Thyroid gland (tissue), 4 donors: ENCODE measurements around the gene CDK5. TPM values are rescaled to one million over a fixed set of nuclear protein-coding genes. Genes with fewer than 3 reads are reported as not detected.
A peak's percentile ranks its signal among the peaks of the same experiment; 100 is the strongest.

Experiments
- DNase-seq, 2 donors: peaks; one replicate each; pipeline ENCODE4 v3.0.0-alpha.2; 2019
- H3K27ac ChIP-seq, 3 donors: fragments of 200-600 bp; sonication (generic); 1 replicate in 2 of 3; 2 replicates in 1 of 3; pipeline ENCODE4 v1.5.1; 2016 to 2019; ENCODE audit warnings: mild to moderate bottlenecking in 1 of 3, moderate library complexity in 1 of 3
- H3K27me3 ChIP-seq: fragments of 200-600 bp; sonication (generic); one replicate; pipeline ENCODE4 v1.5.1; 2019
- H3K36me3 ChIP-seq, 2 donors: fragments of 200-600 bp; sonication (generic); one replicate each; pipeline ENCODE4 v1.5.1; 2016 to 2019
- H3K4me1 ChIP-seq, 2 donors: fragments of 200-600 bp; sonication (generic); one replicate each; pipeline ENCODE4 v1.5.1; 2017 to 2019
- H3K4me3 ChIP-seq, 3 donors: fragments of 200-600 bp; sonication (generic); replicated peaks in 1 of 3; 1 replicate in 2 of 3; 2 replicates in 1 of 3; pipeline ENCODE4 v1.5.1; 2016; ENCODE audit warnings: mild to moderate bottlenecking in 1 of 3
- H3K9me3 ChIP-seq: fragments of 200-600 bp; sonication (generic); one replicate; pipeline ENCODE4 v1.5.1; 2017
- POLR2A ChIP-seq, 2 donors: fragments of 450-650 bp; IDR thresholded peaks; one replicate each; pipeline ENCODE4 v1.6.1; 2017; ENCODE audit warnings: antibody characterized with exemption in 2 of 2, mild to moderate bottlenecking in 2 of 2, moderate library complexity in 1 of 2
- WGBS, 2 donors: methylation state at CpG; one replicate each; pipeline ENCODE4 v1.1.5; 2017; 5-methylcytosine and 5-hydroxymethylcytosine counted together
- intact Hi-C: fragments of 100-400 bp; cut with DNase I; formaldehyde crosslinking; loops from one replicate; pipeline ENCODE4 v1.15.1; 2023
- total RNA-seq, 4 donors: library from RNA; depleted of rRNA; stranded (reverse); fragments of >200 nt; gene quantifications; one replicate each; pipeline ENCODE4 v1.2.3, GENCODE V29; 2016
- TF ChIP-seq, protein P1 (sequence below), 6 experiments: fragments of 200-600 bp in 3 of 6; fragments of 450-650 bp in 3 of 6; sonication (generic) in 3 of 6; IDR thresholded peaks; one replicate each; pipeline ENCODE4 v1.5.1; 2016 to 2019; ENCODE audit warnings: antibody characterized with exemption in 6 of 6, mild to moderate bottlenecking in 2 of 6, inconsistent platforms in 1 of 6, moderate library complexity in 1 of 6

CDK5 gene
- total RNA-seq, 4 donors from 2014 or later: 5.3 to 17.4 (median 9.6) TPM

DNA sequence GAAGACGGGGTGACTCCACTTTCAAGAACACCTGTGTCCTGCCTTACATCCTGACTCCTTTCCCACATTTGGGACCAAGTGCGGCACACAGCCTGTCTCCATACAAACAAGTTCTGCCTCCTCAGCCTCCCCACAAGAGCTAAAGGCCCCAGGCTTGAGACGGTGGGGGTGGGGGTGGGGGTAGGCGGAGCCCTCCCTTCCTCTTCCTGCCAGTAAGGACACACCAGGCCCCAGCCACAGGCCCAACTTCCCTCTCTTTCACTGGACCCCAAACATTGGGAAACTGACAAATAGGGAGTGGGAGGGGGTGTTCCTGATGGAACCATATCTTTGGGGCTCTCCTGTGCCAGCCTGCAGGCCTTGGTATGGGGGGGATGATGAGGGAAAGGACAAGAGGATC, 4.6 kb downstream of the CDK5 start:
- no peak overlapping the region for H3K27ac ChIP-seq
- no peaks in the 10 kb centered on the region for H3K27me3 ChIP-seq
- no peak overlapping the region for H3K4me3 ChIP-seq
- H3K36me3 ChIP-seq: no peaks in the 10 kb centered on the region
- TF ChIP-seq, protein P1, sequence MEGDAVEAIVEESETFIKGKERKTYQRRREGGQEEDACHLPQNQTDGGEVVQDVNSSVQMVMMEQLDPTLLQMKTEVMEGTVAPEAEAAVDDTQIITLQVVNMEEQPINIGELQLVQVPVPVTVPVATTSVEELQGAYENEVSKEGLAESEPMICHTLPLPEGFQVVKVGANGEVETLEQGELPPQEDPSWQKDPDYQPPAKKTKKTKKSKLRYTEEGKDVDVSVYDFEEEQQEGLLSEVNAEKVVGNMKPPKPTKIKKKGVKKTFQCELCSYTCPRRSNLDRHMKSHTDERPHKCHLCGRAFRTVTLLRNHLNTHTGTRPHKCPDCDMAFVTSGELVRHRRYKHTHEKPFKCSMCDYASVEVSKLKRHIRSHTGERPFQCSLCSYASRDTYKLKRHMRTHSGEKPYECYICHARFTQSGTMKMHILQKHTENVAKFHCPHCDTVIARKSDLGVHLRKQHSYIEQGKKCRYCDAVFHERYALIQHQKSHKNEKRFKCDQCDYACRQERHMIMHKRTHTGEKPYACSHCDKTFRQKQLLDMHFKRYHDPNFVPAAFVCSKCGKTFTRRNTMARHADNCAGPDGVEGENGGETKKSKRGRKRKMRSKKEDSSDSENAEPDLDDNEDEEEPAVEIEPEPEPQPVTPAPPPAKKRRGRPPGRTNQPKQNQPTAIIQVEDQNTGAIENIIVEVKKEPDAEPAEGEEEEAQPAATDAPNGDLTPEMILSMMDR (IDR thresholded peaks at IDR 0.05): no peak
- no peak for TF ChIP-seq POLR2A (IDR thresholded peaks at IDR 0.05)
- intact Hi-C loops: no loop called here
- no peaks in the 10 kb centered on the region for H3K9me3 ChIP-seq
- H3K4me1 ChIP-seq: peaks cover 9 to 16% of the 10 kb centered on the region in 2 donors
- 72 to 78% methylated on average over 4 of the region's 4 CpGs for WGBS, 2 donors
- no peak for DNase-seq

DNA sequence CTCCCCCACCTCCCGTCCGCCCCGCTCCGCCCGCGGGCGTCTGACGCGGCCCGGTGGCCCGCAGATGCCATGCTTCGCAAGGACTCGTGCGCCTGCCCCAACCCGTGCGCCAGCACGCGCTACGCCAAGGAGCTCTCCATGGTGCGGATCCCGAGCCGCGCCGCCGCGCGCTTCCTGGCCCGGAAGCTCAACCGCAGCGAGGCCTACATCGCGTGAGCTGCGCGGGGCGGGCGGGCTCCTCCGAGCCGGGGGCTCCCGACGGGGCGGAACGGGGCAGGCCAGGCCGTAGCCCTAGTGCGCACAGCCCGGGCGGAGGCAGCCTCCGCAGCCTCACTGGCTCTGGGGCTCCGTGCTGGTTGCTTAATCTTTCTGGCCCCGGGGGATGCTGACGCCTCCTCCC, 6.6 kb downstream of the CDK5 start:
- TF ChIP-seq, protein P1 (IDR thresholded peaks at IDR 0.05): no peak
- TF ChIP-seq POLR2A (IDR thresholded peaks at IDR 0.05): no peak
- Histone ChIP-seq H3K27me3 (no peaks in the 10 kb centered on the region), H3K27ac (no peak overlapping the region), H3K36me3 (no peaks in the 10 kb centered on the region), H3K4me1 (peaks cover 0 to 13% of the 10 kb centered on the region in 2 donors), H3K4me3 (no peak overlapping the region), H3K9me3 (no peaks in the 10 kb centered on the region)
- 3 to 8% methylated on average over 14 to 20 of the region's 50 CpGs for WGBS, 2 donors
- peak; percentile 51 to 58 for DNase-seq
- intact Hi-C loops: no loop called here

DNA sequence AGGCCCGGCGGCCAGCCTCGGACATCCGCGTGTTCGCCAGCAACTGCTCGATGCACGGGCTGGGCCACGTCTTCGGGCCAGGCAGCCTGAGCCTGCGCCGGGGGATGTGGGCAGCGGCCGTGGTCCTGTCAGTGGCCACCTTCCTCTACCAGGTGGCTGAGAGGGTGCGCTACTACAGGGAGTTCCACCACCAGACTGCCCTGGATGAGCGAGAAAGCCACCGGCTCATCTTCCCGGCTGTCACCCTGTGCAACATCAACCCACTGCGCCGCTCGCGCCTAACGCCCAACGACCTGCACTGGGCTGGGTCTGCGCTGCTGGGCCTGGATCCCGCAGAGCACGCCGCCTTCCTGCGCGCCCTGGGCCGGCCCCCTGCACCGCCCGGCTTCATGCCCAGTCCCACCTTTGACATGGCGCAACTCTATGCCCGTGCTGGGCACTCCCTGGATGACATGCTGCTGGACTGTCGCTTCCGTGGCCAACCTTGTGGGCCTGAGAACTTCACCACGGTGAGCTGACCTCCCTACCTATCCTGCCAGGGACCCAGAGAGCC, 8.7 kb downstream of the CDK5 start:
- no peak overlapping the region for H3K27ac ChIP-seq
- no peaks in the 10 kb centered on the region for H3K27me3 ChIP-seq
- no peaks in the 10 kb centered on the region for H3K9me3 ChIP-seq
- WGBS, 2 donors: 84 to 91% methylated on average over 24 to 27 of the region's 38 CpGs
- intact Hi-C loops: no loop called here
- no peak for TF ChIP-seq POLR2A (IDR thresholded peaks at IDR 0.05)
- TF ChIP-seq, protein P1 (IDR thresholded peaks at IDR 0.05): no peak
- peaks cover 0 to 13% of the 10 kb centered on the region in 2 donors for H3K4me1 ChIP-seq
- DNase-seq: no peak
- H3K36me3 ChIP-seq: peaks cover 0 to 3% of the 10 kb centered on the region in 2 donors
- no peak overlapping the region for H3K4me3 ChIP-seq

DNA sequence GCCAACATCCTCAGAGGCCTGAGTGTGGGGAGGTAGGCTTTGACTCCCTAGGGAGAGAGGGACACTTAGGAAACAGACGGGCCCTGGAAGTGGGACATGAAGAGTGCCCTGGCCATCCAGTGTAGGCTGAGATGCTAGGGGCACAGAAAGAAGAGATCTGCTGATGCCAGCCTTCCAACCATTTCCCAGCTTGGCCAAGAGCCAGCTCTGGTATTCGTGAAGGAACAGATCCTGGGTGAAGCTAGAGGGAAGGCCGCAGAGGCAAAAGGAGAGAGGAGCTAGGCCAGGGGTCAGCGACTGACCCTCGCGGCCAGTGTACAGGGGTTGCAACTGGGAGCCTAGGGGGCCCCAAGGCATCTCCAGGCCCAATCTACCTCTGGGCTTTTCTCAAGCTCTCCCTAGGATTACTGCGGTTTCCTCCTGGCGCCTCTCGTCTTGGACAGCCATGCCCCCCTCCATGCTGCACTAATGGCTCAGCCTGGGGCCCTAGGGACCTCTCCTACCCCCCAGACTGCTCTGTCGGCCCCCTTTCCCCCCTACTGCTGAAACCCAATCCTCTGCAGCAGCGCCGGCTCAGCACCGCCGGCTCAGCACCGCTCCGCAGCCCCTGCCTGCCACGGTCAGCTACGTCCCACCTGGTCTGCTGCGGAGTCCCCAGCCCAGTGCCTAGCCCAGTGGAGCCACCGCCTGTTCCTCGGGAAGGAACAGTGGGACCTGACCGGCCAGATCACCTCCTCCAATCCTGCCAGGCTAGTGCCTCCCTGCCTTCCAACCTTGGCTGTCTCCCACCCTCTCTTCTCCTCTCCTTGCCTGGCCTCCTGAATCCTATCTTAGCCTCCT, 9.5 kb downstream of the CDK5 start, which contains the start of gene ASIC3:
TSS of gene ASIC3 (plus strand) at position 556 of the 840 bp plus-strand sequence. CDS start 355 bp downstream, outside the sequence.
- intact Hi-C loops: no loop called here
- no peak for TF ChIP-seq POLR2A (IDR thresholded peaks at IDR 0.05)
- TF ChIP-seq, protein P1 (IDR thresholded peaks at IDR 0.05): no peak
- Histone ChIP-seq H3K4me3 (no peak within 1 kb of the TSS), H3K9me3 (no peaks in the 10 kb centered on the region), H3K36me3 (peaks cover 0 to 3% of the 10 kb centered on the region in 2 donors), H3K4me1 (peaks cover 0 to 13% of the 10 kb centered on the region in 2 donors), H3K27ac (no peak within 1 kb of the TSS), H3K27me3 (no peaks in the 10 kb centered on the region)
- DNase-seq: peak in 1 of 2 donors; percentile 22
- 66 to 71% methylated on average over 20 to 22 of the region's 22 CpGs for WGBS, 2 donors
